Umbilical cord (tissue), 2 donors: ENCODE measurements around the gene SUGP2. TPM values are rescaled to one million over a fixed set of nuclear protein-coding genes. Genes with fewer than 3 reads are reported as not detected.

Source experiments
- DNase-seq: peaks from one replicate; pipeline ENCODE4 v3.0.0-alpha.2; 2015; ENCODE audit warnings: low spot score
- total RNA-seq: library from RNA; depleted of rRNA; stranded (reverse); fragments of >200 nt; gene quantifications from one replicate; pipeline ENCODE4 v1.2.3, GENCODE V29; 2014; ENCODE audit warnings: low replicate concordance; ENCODE audit not compliant: insufficient read depth

Gene SUGP2
- total RNA-seq, 1 donor from 2014 or later: 32.7 TPM

- DNase-seq: no peak
Measured at GRCh38 chr19:19059837-19060611, 26.7 kb upstream of the SUGP2 start.

GRCh38 chr19:19059018-19059836, 25.9 kb upstream of the SUGP2 start:
- DNase-seq: no peak

DNA sequence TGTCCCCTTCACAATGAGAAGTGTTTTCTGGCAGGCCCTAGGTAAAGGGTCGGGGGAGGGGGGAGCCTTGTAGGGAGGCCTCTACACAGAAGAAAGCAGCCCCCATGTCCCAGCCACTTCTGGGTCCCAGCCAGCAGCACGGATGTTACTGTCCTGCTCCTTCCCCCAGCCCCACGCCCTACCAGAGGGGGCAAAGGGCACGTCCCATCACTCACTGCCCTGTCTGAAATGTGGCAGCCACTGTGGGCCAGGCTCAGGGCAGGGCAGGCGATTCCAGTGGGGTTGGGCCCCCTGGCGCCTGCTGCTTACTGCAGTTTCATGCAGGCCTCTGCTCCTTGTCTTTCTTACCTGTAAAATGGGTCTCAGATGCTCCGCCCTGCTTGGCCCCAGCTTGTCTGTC, 24.4 kb upstream of the SUGP2 start:
- no peak for DNase-seq

- DNase-seq: no peak
Measured at GRCh38 chr19:19057317-19057716, 24.0 kb upstream of the SUGP2 start.

GRCh38 chr19:19056636-19057275, 23.4 kb upstream of the SUGP2 start:
- no peak for DNase-seq

DNA sequence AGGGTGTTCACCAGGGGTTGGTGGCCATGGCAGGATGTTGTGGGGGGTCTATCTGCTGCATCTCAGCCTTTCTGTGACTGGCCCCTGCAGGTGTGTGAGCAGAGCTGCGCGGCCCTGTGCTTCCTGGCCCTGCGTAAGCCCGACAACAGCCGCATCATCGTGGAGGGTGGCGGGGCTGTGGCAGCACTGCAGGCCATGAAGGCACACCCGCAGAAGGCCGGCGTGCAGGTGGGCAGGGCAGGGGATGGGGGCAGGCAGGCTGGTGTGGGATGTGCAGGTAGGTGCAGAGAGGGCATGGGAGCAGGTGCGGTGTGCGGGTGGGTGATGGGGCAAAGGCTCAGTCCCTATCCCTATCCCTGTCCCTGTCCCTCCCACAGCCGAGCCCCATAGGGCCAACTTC, 22.4 kb upstream of the SUGP2 start:
- no peak for DNase-seq

GRCh38 chr19:19054939-19055440, 21.7 kb upstream of the SUGP2 start:
- no peak for DNase-seq

GRCh38 chr19:19054315-19054938, 21.1 kb upstream of the SUGP2 start:
- no peak for DNase-seq

GRCh38 chr19:19053508-19054314, 20.4 kb upstream of the SUGP2 start:
- DNase-seq: peak; percentile 18

- no peak for DNase-seq
Measured at GRCh38 chr19:19052921-19053320, 19.6 kb upstream of the SUGP2 start.

DNA sequence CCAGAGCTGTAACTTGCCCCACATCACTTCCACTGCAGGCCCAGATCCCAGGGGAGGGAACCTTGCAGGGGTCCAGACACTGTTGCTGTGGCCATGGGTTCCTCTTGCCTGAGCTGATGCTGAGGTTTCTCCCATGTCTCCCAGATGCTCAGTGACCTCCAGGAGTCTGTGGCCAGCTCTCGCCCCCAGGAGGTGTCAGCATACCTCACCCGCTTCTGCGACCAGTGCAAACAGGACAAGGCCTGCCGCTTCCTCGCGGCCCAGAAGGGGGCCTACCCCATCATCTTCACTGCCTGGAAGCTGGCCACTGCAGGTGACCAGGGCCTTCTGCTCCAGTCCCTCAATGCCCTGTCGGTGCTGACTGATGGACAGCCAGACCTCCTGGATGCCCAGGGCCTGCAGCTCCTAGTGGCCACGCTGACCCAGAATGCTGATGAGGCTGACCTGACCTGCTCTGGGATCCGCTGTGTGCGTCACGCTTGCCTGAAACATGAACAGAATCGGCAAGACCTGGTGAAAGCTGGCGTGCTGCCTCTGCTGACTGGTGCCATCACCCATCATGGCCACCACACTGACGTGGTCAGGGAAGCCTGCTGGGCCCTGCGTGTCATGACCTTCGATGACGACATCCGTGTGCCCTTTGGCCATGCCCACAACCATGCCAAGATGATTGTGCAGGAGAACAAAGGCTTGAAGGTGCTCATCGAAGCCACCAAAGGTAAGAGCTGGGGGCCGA, 18.3 kb upstream of the SUGP2 start:
- no peak for DNase-seq

GRCh38 chr19:19050731-19051130, 17.4 kb upstream of the SUGP2 start:
- DNase-seq: no peak

- no peak for DNase-seq
Measured at GRCh38 chr19:19050104-19050503, 16.8 kb upstream of the SUGP2 start.

DNA sequence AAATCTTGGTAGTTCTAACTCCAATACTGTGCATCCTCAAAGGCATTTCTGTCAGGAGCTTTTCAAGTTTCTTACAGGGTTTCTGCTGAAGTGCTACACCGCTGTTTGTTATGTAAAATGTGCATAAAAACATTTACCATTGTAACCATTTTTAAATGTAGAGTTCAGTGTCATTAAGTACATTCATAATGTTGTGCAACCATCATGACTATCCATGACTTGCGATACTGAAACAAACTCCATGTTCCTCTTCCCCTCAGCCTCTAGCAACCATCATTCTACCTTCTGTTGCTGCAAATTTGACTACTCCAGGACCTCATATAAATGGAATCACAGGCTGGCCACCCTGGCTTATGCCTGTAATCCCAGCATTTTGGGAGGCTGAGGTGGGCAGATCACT, 16.1 kb upstream of the SUGP2 start:
- DNase-seq: no peak

GRCh38 chr19:19043881-19044280, 10.6 kb upstream of the SUGP2 start:
- DNase-seq: no peak

GRCh38 chr19:19043481-19043880, 10.2 kb upstream of the SUGP2 start:
- no peak for DNase-seq

- DNase-seq: no peak
Measured at GRCh38 chr19:19042732-19043280, 9.5 kb upstream of the SUGP2 start.

- peak; percentile 62 for DNase-seq
Measured at GRCh38 chr19:19040417-19040816, 7.1 kb upstream of the SUGP2 start.

DNA sequence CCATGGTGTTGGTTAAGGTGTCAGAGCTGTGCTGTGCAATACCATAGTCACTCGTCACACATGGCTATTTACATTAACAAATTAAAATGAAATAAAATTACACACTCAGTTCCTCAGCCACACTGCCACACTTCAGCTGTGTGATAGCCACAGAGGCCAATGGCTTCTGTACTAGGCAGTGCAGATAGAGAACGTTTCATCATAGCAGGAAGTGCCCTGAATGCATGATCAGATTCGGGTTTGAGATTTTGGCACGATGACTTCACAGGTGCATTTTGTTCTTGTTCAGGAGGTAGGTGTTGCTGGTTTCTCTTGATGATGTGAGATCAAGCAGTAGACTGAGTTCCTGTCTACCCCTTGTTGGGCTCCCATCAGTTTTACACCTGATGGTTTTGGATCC, 6.6 kb upstream of the SUGP2 start:
- DNase-seq: no peak

- peak; percentile 56 for DNase-seq
Measured at GRCh38 chr19:19034204-19034624, 897 bp upstream of the SUGP2 start.
